ENCODE data around the gene INSR. TPM values are rescaled to one million over a fixed set of nuclear protein-coding genes. Genes with fewer than 3 reads are reported as not detected.

INSR gene
- total and polyA plus RNA-seq, 2 of the 8 experiments (the other 6 are each of a cell fraction or from before 2014, with no cell fraction given), result 13.1 to 48.7 TPM

DNA sequence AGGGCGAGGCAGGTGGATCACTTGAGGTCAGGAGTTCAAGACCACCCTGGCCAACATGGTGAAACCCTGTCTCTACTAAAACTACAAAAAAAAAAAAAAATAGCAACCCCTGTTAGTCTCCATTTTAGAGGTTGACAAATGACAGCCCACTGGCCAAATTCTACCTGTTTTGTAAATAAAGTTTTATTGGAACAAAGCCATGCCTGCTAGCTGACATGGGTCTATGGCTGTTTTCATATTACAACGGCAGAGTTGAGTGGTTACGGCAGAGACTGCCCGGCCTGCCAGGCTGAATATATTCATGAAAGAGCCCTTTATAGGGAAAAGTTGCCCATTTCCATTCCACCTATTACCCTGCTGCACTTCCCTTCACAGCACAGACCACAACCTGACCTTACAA is 121.4 kb downstream of the INSR start:
- no peak overlapping the region for H3K56ac ChIP-seq (replicated peaks; ENCODE audit: insufficient read length, low read depth, low read length)
- H3K18ac ChIP-seq (ENCODE audit: extremely low read depth, low read length), result no peak overlapping the region
- no peak overlapping the region for H3K4ac ChIP-seq (replicated peaks; ENCODE audit: insufficient read length, low read depth, low read length)
- H3K36me3 ChIP-seq (ENCODE audit: control insufficient read depth in 2 of 4, insufficient read depth in 4 of 4, low read length in 3 of 4), result peaks cover 11 to 32% (median 24%) of the 10 kb centered on the region in 4 experiments; a peak in 7 of 8 replicates
- no peaks in the 10 kb centered on the region for H3K23me2 ChIP-seq (ENCODE audit: low read depth, low read length)
- ChIA-PET CTCF (ENCODE audit: partially characterized antibody) (interaction anchor here (0.6 to 1.8 kb wide), 2 partner anchors 15 to 204 kb away, joined by 4 read pairs; no protein-coding TSS in a partner anchor), POLR2A (ENCODE audit: partially characterized antibody) (no interaction called here)
- 93% methylated on average over 4 of the region's 4 CpGs; no CpG with 5 or more reads in 1 of the 2 experiments for WGBS, 2 experiments (ENCODE audit: extremely low coverage in 1 of 2, insufficient coverage in 1 of 2, insufficient read length in 1 of 2, insufficient replicate concordance in 2 of 2, low coverage in 1 of 2, low lambda C conversion rate in 2 of 2, missing lambda C conversion rate in 1 of 2)
- FAIRE-seq (no peak), DNase-seq (ENCODE audit: low read depth in 1 of 2, low spot score in 2 of 2) (no peak)
- no peak overlapping the region for H2AK5ac ChIP-seq (ENCODE audit: low read depth, low read length)
- H3K14ac ChIP-seq (ENCODE audit: insufficient read length), result no peak overlapping the region
- no peak overlapping the region for H3K4me2 ChIP-seq (ENCODE audit: insufficient read depth in 1 of 2, low read depth in 2 of 2, low read length in 2 of 2)
- no peaks in the 10 kb centered on the region for H3K79me1 ChIP-seq (ENCODE audit: low read depth, low read length)
- H2BK12ac ChIP-seq (ENCODE audit: low read depth, low read length), result no peak overlapping the region
- H4K91ac ChIP-seq (replicated peaks; ENCODE audit: insufficient read length, low read length), result no peak overlapping the region
- no peak for TF ChIP-seq KDM1A (IDR thresholded peaks at IDR 0.05; ENCODE audit: borderline replicate concordance, low read length)
- TF ChIP-seq JUND (IDR thresholded peaks at IDR 0.05; ENCODE audit: low read length), result no peak
- TF ChIP-seq SIX5 (IDR thresholded peaks at IDR 0.05; ENCODE audit: low read depth, low read length), result no peak
- TF ChIP-seq EZH2 (IDR thresholded peaks at IDR 0.05; ENCODE audit: low read depth, low read length, severe bottlenecking), result no peak
- TF ChIP-seq POU5F1 (IDR thresholded peaks at IDR 0.05; ENCODE audit: low read depth, low read length), result no peak
- no peak for TF ChIP-seq E2F6 (IDR thresholded peaks at IDR 0.05)
- TF ChIP-seq TCF12 (IDR thresholded peaks at IDR 0.05; ENCODE audit: low read depth, low read length), result no peak
- H3K4me1 ChIP-seq (replicated peaks in 1 of 4; ENCODE audit: control insufficient read depth in 3 of 4, insufficient read depth in 4 of 4, low read length in 3 of 4), result no peaks in the 10 kb centered on the region
- H3K79me2 ChIP-seq (ENCODE audit: control insufficient read depth in 1 of 2, insufficient read depth in 2 of 2, low read length in 2 of 2), result no peaks in the 10 kb centered on the region
- H3K9me3 ChIP-seq (ENCODE audit: insufficient read depth in 2 of 2, low read depth in 1 of 2, low read length in 1 of 2), result peaks cover 16 to 18% of the 10 kb centered on the region in 2 experiments
- H2BK5ac ChIP-seq (ENCODE audit: low read depth, low read length), result no peak overlapping the region
- no peak overlapping the region for H3K4me3 ChIP-seq (ENCODE audit: extremely low read depth in 1 of 4, insufficient read depth in 2 of 4, low read depth in 3 of 4, low read length in 4 of 4)
- no peak overlapping the region for H4K5ac ChIP-seq (ENCODE audit: insufficient read length, low read depth, low read length)
- no peak overlapping the region for H2BK15ac ChIP-seq (ENCODE audit: low read length)
- no peaks in the 10 kb centered on the region for H4K20me1 ChIP-seq (replicated peaks in 1 of 2; ENCODE audit: control insufficient read depth in 1 of 2, insufficient read depth in 2 of 2, low read length in 2 of 2)
- no peaks in the 10 kb centered on the region for H3K27me3 ChIP-seq (replicated peaks in 1 of 4; ENCODE audit: control insufficient read depth in 3 of 4, extremely low read depth in 1 of 4, insufficient read depth in 3 of 4, low read length in 3 of 4)
- no peak overlapping the region for H3K27ac ChIP-seq (ENCODE audit: low read depth, low read length)
- H2BK120ac ChIP-seq (replicated peaks; ENCODE audit: low read depth, low read length), result no peak overlapping the region
- H3K23ac ChIP-seq (ENCODE audit: insufficient read length), result no peak overlapping the region
- no peak overlapping the region for H4K8ac ChIP-seq (ENCODE audit: extremely low read depth, insufficient read depth, low read length)
- no peak overlapping the region for H2AFZ ChIP-seq (ENCODE audit: low read length)
- H2BK20ac ChIP-seq (ENCODE audit: low read length), result no peak overlapping the region
- H3K9ac ChIP-seq (replicated peaks in 1 of 4; ENCODE audit: extremely low read depth in 1 of 4, low read depth in 3 of 4, low read length in 3 of 4), result no peak overlapping the region

Data from H1 (cell line).